Osteocyte (in vitro differentiated cells): ENCODE measurements around the gene RBM20. TPM values are rescaled to one million over a fixed set of nuclear protein-coding genes. Genes with fewer than 3 reads are reported as not detected.

Source experiments
- DNase-seq: peaks from one replicate; pipeline ENCODE4 v3.0.0; 2021; ENCODE audit warnings: mixed read lengths; ENCODE audit not compliant: unreplicated experiment; ENCODE audit errors: extremely low spot score
- H3K27ac Mint-ChIP-seq: one replicate; pipeline ENCODE4 v1.8.0; 2021; ENCODE audit warnings: mild to moderate bottlenecking, mixed read lengths; ENCODE audit not compliant: unreplicated experiment
- H3K27me3 Mint-ChIP-seq: one replicate; pipeline ENCODE4 v1.8.0; 2021; ENCODE audit warnings: mixed read lengths; ENCODE audit not compliant: unreplicated experiment
- H3K36me3 Mint-ChIP-seq: one replicate; pipeline ENCODE4 v1.8.0; 2021; ENCODE audit warnings: mixed read lengths; ENCODE audit not compliant: unreplicated experiment
- H3K4me1 Mint-ChIP-seq: one replicate; pipeline ENCODE4 v1.8.0; 2021; ENCODE audit warnings: mixed read lengths; ENCODE audit not compliant: unreplicated experiment
- H3K4me3 Mint-ChIP-seq: one replicate; pipeline ENCODE4 v1.8.0; 2021; ENCODE audit warnings: mild to moderate bottlenecking, moderate library complexity, mixed read lengths; ENCODE audit not compliant: unreplicated experiment
- H3K9me3 Mint-ChIP-seq: one replicate; pipeline ENCODE4 v1.8.0; 2021; ENCODE audit warnings: mixed read lengths; ENCODE audit not compliant: unreplicated experiment
- total RNA-seq: library from RNA; stranded (reverse); gene quantifications from 2 replicates; pipeline ENCODE4 v1.2.1, GENCODE V29; 2021
- TF ChIP-seq, protein P1 (sequence below): fragments of 200-600 bp; sonication (generic); IDR thresholded peaks from 2 replicates; pipeline ENCODE4 v1.5.0; 2021; ENCODE audit warnings: antibody characterized with exemption, mild to moderate bottlenecking, moderate library complexity

RBM20 gene
- total RNA-seq, 1 donor from 2014 or later = 1.6 TPM

DNA sequence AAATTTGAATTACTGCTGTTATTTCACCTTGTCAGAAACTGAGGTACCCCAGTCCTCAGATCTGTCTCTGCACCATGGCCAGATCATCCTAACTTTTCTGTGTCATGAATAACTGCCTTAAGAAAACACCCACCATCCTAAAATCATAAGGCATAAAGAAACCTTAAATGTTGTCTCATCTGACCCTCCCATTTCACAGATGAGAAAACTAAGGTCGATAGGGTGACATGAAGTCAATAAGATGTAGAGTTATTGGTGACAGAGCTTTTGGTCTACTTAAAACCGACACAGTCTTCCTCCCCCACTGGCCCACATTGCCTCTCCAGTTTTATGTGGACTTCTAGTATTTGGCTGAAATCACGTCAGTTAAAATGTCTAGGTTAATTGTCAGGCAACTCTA is 126.1 kb downstream of the RBM20 start:
- Mint-ChIP-seq H3K4me3 (no peak overlapping the region), H3K36me3 (no peaks in the 10 kb centered on the region), H3K9me3 (no peaks in the 10 kb centered on the region), H3K4me1 (peaks cover 2% of the 10 kb centered on the region), H3K27me3 (no peaks in the 10 kb centered on the region), H3K27ac (no peak overlapping the region)
- no peak for DNase-seq
- TF ChIP-seq, protein P1, sequence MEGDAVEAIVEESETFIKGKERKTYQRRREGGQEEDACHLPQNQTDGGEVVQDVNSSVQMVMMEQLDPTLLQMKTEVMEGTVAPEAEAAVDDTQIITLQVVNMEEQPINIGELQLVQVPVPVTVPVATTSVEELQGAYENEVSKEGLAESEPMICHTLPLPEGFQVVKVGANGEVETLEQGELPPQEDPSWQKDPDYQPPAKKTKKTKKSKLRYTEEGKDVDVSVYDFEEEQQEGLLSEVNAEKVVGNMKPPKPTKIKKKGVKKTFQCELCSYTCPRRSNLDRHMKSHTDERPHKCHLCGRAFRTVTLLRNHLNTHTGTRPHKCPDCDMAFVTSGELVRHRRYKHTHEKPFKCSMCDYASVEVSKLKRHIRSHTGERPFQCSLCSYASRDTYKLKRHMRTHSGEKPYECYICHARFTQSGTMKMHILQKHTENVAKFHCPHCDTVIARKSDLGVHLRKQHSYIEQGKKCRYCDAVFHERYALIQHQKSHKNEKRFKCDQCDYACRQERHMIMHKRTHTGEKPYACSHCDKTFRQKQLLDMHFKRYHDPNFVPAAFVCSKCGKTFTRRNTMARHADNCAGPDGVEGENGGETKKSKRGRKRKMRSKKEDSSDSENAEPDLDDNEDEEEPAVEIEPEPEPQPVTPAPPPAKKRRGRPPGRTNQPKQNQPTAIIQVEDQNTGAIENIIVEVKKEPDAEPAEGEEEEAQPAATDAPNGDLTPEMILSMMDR = no peak

DNA sequence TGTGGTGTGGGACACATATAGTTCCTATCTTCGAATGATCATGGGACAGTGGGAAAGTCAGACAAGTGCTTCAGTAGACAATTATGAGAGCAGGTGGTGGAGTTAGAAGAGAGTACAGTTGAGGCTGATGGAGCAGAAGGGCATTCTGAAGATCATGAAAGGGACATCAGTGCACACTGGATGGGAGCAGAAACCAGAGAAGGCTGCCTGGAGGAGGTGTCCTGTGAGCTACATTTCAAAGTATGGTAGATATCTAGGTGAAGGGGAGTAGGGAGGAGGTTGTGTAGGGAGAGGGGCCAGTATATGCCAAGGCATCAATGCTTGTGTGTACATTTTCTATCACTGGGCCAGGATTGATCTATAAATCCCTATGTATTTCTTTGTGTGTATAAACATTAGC is 127.3 kb downstream of the RBM20 start:
- no peaks in the 10 kb centered on the region for H3K36me3 Mint-ChIP-seq
- TF ChIP-seq, protein P1 = no peak
- H3K27me3 Mint-ChIP-seq = no peaks in the 10 kb centered on the region
- H3K9me3 Mint-ChIP-seq = no peaks in the 10 kb centered on the region
- no peak overlapping the region for H3K27ac Mint-ChIP-seq
- H3K4me1 Mint-ChIP-seq = peaks cover 2% of the 10 kb centered on the region
- no peak for DNase-seq
- H3K4me3 Mint-ChIP-seq = no peak overlapping the region

DNA sequence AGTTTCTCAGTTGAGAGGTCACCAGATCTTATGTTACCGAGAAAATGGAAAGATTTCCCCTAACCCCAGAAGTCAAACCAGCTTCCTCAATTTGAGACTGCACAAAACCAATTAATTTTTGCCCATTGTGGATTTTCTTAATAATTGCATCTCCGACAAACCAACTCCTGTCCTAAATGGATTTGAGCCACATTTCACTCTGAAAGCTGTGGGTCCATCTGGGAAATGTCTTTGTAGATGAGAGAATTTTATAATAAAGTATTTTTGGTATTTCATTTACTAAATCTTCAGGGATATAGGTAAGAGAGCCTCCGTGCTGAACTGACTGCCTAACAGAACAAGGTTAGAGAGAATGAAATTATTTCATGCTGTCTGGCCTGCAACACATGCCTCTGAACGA is 127.9 kb downstream of the RBM20 start:
- Mint-ChIP-seq H3K4me1 (peaks cover 2% of the 10 kb centered on the region), H3K27ac (no peak overlapping the region), H3K36me3 (no peaks in the 10 kb centered on the region), H3K4me3 (no peak overlapping the region), H3K9me3 (no peaks in the 10 kb centered on the region), H3K27me3 (no peaks in the 10 kb centered on the region)
- DNase-seq = no peak
- TF ChIP-seq, protein P1 = no peak

DNA sequence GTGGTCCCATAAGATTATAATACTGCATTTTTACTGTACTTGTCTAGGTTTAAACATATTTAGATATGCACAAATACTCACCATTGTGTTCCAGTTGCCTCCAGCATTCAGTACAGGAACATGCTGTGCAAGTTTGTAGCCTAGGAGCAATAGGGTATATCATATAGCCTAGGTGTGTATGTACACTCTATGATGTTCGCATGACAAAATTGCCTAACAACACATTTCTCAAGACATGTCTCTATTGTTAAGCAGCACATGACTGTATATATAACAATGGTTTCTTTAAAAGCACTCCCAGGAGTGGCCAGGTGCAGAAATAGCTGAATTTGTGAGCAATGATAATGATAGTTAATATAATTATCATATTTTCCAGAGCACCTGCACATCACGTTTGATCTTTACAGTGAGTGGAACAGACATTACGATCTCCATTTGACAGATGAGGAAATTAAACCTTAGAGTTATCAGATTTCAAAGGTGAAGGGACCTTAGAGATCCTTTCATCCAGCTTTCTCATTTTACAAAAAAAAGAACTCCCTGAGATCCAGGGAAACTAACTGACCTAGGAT is 128.4 kb downstream of the RBM20 start:
- Mint-ChIP-seq H3K4me1 (peaks cover 2% of the 10 kb centered on the region), H3K27me3 (no peaks in the 10 kb centered on the region), H3K27ac (no peak overlapping the region), H3K9me3 (no peaks in the 10 kb centered on the region), H3K36me3 (no peaks in the 10 kb centered on the region), H3K4me3 (no peak overlapping the region)
- TF ChIP-seq, protein P1 = no peak
- DNase-seq = no peak

DNA sequence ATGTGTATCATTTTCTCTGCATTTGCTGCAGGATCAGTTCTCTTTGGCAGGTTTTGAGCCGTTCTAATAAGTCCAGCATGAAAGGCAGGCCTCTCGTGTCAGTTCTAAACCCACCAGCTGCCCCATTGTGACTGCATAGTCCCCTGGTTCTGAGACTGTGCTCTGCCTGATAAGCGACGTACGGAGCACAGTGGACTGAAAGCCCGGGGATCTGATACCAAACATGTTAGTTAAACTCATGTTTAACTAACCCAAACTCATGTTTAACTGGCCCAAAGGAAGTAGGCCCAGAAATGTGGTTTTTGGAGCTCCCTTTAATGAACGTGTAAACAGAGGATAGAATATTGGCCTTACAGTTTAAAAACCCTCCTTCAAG is 129.5 kb downstream of the RBM20 start:
- H3K27ac Mint-ChIP-seq = no peak overlapping the region

More for the DNA sequence above, 129.5 kb downstream of the RBM20 start:
- Mint-ChIP-seq H3K4me1 (peaks cover 2% of the 10 kb centered on the region), H3K4me3 (no peak overlapping the region), H3K27me3 (peaks cover 4% of the 10 kb centered on the region), H3K36me3 (no peaks in the 10 kb centered on the region), H3K9me3 (no peaks in the 10 kb centered on the region)
- TF ChIP-seq, protein P1 = no peak
- no peak for DNase-seq
